Left hindlimb (tissue), 1 donor: ENCODE data around the gene FAM156B.
"Not testable (repeated sequence)": the region's sequence is repeated elsewhere in the genome, so short reads cannot be mapped to it uniquely, and the experiment has no call there.

Experiments
- DNase-seq: peaks from one replicate; pipeline ENCODE4 v3.0.0-alpha.2; 2018

Gene FAM156B

DNA sequence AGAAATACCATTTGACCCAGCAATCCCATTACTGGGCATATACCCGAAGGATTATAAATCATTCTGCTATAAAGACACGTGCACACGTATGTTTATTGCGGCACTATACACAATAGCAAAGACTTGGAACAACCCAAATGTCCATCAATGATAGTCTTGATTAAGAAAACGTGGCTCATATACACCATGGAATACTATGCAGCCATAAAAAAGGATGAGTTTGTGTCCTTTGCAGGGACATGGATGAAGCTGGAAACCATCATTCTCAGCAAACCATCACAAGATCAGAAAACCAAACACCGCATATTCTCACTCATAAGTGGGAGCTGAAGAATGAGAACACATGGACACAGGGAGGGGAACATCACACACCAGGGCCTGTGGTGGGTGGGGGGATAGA is 33.1 kb downstream of the FAM156B start:
- DNase-seq = not testable (repeated sequence)

DNA sequence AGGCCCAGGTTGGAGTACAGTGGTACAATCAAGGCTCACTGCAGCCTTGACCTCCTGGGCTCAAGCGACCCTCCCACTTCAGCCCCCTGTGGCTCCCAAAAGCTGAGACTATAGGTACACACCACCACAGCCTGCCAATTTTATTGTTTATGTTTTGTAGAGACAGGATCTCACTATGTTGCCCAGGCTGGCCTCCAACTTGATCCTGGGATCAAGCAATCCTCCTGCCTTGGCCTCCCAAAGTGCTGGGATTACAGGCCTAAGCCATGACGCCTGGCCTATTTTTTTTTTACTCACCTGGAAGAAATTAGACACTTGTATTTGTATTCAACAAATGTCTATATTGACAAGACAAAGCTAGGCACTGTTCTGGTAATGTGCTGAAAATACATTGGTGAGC is 36.1 kb downstream of the FAM156B start:
- no peak for DNase-seq

DNA sequence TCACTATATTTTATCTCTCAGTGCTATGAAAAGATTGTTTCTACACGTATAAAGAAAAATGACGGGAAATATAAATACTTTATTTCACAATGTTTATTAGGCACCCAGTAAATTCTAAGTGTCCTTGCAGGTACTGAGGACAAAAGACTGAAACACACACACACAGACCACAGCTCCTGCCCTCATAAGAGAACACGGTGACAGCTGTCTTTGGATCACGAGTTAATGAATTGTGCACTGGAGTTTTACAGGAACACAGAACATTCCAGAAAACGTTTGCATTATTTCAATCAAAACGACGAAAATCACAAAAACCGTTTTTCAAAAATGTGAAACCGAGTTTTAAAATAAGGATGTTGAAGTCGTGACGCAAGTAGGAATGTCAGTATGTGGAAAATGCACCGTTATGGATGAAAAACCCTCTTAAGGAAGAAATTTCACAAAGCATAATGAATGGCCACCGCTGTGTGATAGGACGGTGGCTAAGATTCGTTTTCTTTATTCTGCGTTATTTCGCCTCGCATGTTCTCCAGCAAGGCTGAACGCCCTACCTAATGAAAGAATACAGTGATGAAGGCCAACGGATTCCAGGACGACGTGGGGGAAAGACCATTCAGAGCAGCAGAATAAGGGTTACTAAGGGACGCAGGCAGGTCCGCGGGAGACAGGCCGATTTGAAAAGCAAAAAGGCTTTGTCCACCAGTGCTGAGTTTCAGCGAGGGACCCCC is 37.0 kb downstream of the FAM156B start:
- no peak for DNase-seq

DNA sequence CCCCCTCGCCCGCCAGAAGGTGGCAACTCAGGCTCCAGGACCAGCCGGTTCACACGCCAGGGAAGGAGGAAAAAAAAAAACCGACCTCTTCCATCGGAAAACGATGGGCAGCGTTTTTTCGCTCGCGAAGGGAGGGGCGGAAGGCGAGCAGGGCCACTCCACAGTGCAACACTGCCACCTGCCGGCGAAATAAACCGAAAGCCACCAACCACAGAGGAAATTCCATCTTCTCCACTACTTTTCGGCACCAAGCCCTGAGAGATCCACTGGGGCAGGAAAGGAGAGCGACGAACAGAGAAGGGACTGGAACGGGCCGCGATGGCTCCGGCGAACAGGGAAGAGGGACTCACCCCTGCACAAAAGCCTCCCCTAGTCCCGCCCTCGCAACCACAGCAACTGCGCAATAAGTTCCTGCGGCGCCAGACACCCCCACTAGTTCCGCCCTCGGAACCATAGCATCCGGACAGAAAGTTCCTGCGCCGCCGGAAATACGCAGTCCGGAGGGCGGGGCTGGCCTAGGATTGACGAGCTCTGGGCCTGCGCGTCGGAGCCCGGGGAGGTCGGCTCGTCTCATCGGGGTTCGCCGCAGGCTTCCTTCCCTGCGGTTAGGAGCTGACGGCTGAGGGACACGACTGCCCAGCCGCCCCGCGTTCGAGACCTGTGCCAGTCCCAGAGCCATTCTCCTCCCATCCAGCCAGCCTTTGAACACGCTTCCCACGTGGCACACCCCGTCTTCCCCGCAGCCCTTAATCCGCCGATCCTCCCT is 37.8 kb downstream of the FAM156B start:
- peak; percentile 95 for DNase-seq

DNA sequence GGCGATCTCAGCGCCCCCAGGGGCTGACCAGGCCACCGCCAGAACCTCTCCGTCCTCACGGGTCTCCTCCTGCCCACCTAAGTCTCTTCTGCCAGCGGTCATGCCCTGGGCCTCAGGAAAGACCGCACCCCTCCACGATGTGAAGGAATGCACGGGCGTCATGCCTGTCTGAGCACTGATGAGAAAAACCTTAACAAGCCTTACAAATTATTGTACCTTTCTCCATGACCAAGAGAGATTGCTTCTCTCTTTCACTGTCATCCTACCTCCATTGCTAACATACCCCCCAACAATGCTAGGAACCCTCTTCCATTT is 38.3 kb downstream of the FAM156B start:
- DNase-seq = not testable (repeated sequence)

DNA sequence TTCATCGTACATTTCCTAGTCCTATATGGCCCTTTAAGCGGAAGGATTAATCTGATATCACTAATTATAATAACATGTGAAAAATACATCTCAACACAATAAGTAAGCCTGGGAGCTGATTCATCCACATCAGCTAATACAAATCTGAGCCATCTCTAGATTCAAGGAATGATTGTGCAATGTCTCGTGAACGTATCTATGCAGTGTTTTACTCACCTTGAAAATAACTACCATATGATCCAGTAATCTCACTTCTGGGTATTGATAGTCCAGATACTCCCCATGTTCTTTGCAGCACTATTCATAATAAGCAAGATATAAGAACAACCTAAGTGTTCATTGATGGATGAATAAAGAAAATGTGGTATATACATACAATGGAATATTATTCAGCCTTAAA is 43.6 kb downstream of the FAM156B start:
- DNase-seq = not testable (repeated sequence)

DNA sequence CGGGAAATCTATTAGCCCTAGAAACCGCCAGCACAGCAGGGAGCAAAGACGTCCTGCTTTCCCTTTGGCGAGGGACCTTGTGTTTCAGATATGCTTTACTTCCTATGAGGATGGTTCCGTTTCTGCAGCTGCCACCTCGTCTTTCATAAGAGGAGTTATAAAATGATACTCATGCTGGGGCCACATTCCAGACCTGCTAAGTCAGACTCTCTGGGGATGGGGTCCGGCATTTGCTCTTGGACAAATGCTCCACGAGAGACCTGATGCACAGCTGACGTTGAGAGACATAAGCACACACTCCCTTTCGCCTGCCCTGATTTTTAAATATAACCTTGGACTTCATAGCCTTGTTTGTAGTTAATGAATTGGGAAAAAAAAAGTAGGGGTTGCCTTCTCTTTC is 44.6 kb downstream of the FAM156B start:
- not testable (repeated sequence) for DNase-seq

DNA sequence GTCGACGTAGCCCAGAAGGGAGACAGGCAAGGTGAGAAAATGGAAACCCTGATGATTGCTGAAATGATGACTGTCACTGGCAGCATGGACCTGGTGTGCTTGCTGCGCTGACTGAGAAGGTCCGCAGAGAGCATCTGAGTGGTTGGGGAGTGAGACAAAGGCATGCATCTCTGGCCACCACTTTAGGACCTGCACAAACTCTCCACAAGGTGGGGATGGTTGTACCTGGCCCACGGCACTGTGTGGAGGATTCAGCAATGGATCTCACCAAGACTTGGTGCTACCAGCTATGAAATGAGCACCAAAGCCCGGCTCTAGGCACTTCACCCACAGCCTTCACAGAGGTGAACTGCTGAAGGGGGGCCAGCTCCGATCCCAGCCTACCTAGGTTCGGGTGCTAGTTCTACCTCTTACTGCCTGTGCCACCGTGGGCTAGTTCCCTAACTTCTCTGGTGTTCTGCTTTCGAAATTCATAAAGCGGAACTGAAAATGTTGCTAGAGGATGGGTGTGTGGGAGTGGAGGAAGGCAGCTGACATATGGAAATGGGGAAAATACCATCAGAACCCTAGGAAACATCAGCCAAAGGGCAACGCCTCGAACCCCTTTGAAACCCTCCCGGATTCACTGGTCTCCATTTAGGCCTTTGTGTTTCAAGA is 48.8 kb downstream of the FAM156B start:
- DNase-seq = not testable (repeated sequence)

DNA sequence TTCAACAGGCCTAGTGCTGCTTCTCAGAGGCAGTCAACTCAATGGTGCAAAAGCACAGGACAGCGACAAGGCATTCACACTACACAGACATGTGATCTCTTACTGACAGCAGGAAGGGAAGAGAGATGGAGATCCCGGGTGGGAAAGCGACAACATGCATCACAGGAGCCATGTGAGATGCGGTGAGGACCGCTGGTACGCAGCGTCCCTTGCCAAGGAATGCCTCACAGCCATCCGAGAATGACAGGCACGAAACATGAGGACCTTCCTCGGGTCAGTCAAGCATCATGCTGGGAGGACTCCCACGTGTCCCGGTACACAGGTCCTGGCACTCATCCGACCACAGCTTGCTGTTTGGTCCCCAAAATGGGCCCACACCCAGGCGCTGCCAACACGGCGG is 50.4 kb downstream of the FAM156B start:
- not testable (repeated sequence) for DNase-seq

DNA sequence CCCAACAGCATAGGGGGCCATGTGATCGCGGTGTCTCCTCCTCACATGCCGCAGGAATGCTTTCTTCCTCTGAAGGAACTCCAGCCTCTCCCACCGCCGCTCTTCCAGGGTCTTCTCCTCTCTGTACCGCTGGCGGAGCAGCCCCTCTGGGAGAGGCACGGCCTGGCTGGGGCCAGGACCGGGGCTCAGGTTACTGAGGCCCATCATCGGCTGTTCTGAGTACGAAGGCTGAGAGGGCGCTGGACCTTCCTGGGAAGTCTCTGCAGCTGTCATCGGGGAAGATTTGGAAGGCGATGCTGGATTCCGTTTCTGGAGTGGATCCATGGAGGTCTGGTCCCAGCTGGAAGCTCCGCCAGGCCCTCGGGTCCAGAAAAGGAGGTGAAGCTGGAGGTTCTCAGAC is 51.1 kb downstream of the FAM156B start:
- not testable (repeated sequence) for DNase-seq

DNA sequence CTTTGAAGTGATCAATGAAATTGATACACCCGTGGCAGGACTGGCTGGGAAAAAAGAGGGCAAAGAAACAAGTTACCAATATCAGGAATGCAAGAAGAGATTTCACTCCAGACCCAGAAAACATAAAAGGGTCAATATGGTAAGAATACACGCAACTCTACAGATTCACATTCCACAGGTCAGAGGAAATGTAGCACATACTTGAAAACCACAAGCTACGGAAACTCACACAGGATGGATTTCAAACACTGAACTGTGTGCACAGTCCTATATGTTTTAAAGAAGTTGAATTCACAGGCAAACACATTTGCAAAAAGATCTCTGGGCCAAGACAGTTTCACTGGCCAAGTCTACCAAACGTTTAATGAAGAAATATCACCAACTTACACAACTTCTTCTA is 52.2 kb downstream of the FAM156B start:
- DNase-seq = not testable (repeated sequence)

DNA sequence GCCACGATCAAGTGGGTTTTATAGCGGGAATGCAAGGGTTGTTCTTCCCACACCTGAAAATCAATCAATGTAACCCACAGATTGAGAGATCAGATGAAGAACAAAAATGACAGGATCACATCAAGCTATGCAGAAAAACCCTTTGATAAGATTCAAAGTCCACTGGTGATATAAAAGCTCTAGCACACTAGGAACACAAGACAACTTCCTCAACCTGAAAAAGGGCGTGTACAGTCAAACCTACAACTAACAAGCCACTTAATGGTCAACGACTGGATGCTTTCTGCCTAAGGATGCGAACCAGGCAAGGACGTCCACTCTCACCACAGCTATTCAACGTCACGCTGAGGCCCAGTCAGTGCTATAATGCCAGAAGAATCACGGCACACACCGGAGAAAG is 52.8 kb downstream of the FAM156B start:
- DNase-seq = not testable (repeated sequence)
